ENCODE measurements around the gene FGD5.

The FGD5 gene

GRCh38 chr3:14849638-14850230 lies 31.0 kb downstream of the FGD5 start:
- no peak for DNase-seq (ENCODE audit: low read depth)

- no peak for DNase-seq (ENCODE audit: low read depth)
Observed at GRCh38 chr3:14852058-14852594, 33.4 kb downstream of the FGD5 start.

DNA sequence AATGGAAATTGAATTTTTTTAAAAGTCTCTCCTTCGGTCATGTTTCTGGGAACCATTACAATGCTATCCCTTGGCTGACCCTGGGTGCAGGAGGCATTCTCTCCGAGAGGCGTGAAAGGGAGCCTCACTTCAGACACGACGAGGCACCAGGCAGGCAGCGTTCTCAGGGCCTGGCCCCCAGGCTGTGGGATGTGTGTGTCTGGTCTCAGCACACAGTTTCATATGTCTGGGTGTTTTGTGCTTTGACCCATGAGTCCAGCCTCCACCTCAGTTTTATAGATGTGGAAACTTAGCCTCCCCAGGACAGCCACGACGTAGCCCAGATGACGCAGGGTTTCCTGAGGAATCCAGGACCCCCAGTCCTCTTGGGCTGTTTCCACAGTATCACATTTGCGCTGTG lies 34.0 kb downstream of the FGD5 start:
- no peak for DNase-seq (ENCODE audit: low read depth)

- DNase-seq (ENCODE audit: low read depth), result no peak
Observed at GRCh38 chr3:14853271-14853951, 34.6 kb downstream of the FGD5 start.

GRCh38 chr3:14857506-14857905 lies 38.7 kb downstream of the FGD5 start:
- no peak for DNase-seq (ENCODE audit: low read depth)

DNA sequence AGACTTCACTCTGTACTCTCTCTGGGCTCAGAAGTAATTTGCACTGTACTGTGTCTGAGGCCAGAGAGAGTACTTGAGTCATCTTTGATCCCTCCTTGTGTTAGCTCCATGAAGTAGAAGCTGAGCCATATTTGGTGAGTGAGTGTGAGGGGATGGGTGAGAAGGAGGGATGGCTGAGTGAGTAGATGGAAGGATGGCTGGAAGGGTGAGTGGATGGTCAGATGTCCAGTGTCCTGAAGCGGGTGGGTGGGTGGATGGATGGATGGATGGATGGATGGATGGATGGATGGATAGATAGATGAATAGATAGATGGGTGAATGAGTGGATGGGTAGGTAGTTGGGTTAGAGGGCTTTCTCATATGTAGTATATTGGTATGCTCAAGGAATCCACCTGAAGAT lies 39.3 kb downstream of the FGD5 start:
- DNase-seq (ENCODE audit: low read depth), result no peak

DNA sequence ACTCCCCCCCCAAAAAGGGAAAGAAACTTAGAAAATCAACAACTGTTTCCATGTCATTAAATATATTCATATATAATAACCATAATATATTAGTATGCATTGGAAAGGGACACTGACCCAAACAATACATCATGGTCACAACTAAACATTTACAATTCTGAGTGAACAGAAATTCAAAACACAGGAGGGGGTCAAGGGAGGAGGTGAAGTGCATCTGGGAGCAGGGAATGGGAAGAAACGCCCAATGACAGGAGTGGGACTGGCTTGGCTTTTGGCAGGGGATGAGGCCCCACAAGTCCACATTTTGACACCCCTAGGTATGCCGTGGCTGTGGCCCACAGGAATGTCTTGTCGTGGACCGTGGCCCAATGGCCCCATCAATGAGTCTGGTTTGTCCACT lies 41.1 kb downstream of the FGD5 start:
- DNase-seq (ENCODE audit: low read depth), result no peak

DNA sequence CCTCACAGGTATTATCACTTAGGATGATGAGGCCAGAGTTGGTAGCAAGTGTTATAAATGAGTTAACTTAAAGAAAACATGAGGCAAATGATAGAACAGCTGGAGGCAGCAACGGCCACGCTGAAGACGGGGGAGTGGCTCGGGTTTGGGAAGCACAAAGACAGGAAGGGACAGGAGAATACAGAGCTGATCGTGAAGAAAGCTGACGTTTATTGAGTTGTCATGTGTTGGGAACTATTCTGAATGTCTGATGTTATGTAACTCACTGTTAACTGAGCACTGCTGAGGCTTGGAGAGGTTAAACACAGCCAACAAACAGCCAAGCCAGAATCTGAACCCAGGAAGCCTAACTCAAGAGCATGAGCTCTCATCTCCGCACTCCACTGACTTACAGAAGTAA lies 42.3 kb downstream of the FGD5 start:
- DNase-seq (ENCODE audit: low read depth), result no peak

- no peak for DNase-seq (ENCODE audit: low read depth)
Observed at GRCh38 chr3:14861446-14862302, 42.9 kb downstream of the FGD5 start.

DNA sequence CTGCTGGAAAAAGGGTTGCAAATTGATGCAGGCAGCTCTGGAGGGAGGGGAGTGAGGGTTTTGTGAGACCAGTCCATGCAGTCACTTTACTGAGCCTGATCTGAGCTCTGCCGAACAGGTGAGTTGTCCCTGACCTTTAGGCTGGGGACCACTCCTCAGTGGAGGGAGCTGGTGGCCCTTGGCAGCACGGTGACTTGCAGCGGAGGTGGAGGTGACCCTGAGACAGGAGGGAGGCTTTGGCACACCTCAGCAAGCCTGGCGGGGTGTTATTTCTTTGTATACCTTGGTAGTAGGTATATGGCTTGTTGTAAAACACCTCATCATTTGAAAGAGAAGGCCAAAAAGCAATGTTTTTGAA lies 43.5 kb downstream of the FGD5 start:
- DNase-seq (ENCODE audit: low read depth), result no peak

GRCh38 chr3:14862661-14863230 lies 44.0 kb downstream of the FGD5 start:
- DNase-seq (ENCODE audit: low read depth), result no peak

GRCh38 chr3:14863333-14864100 lies 44.8 kb downstream of the FGD5 start:
- no peak for DNase-seq (ENCODE audit: low read depth)

- no peak for DNase-seq (ENCODE audit: low read depth)
Observed at GRCh38 chr3:14864131-14864530, 45.4 kb downstream of the FGD5 start.

DNA sequence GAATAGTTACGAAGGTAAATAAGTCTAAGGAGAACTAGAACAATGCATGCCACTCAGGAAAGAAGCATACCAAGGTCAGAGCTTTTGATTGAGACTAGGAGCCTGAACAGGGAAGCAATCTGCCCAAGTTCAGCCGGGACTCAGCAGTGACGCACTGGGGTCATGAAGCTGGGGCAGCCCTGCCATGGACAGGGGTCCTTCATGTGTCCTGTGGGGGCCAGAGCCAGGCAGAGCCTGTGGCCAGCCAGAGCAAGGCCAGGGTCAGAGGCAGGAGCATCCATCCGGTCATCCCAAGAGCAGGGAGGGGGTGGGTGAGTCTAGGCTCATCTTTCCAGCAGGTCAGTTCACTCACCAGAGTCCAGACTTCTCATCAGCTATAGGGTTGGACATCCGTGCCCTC lies 47.9 kb downstream of the FGD5 start:
- no peak for DNase-seq (ENCODE audit: low read depth)

DNA sequence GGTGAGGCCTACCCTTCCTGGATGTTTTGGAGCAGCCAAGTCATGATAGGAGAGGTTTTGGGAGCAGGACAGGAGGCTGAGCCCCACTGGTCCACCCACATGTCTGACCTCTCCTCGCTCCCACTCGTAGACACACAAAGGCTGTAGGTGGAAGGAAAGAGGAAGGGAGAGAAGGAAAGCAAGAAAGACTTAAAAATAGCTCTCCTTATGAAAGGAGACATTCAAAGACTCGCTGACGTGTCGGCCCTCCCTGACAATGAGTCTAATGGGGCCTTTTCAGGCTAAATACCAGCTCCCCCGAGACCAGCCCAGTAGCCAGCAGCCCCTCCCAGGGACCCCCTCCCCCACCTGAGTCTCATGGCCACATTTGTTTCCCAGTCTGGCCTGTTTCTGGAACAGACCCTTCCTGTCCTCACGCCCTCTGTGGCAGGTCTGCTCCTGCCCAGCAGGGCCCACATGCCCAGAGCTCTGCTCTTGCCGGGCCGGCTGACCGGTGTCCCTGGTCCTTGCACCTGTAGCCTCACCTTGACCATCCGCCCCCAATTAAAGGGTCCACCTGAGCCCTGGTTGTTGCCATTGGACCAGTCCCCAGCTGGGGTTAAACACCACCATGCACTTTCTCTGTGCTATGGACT lies 49.3 kb downstream of the FGD5 start:
- DNase-seq (ENCODE audit: low read depth), result no peak

- no peak for DNase-seq (ENCODE audit: low read depth)
Observed at GRCh38 chr3:14869917-14870782, 51.4 kb downstream of the FGD5 start.

DNA sequence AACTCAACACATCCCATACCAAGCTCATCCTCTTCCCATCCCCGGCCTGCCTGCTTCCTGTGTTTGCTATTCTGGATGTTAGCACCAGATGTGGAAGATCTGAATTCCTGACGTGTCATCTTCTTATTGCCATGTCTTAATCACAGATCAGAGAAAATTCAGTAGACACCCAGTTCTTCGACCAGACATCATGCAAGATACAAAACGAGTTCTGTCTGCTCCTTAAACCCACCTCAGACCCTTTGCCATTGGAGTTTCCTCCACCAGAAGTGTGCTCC lies 52.0 kb downstream of the FGD5 start:
- no peak for DNase-seq (ENCODE audit: low read depth)

DNA sequence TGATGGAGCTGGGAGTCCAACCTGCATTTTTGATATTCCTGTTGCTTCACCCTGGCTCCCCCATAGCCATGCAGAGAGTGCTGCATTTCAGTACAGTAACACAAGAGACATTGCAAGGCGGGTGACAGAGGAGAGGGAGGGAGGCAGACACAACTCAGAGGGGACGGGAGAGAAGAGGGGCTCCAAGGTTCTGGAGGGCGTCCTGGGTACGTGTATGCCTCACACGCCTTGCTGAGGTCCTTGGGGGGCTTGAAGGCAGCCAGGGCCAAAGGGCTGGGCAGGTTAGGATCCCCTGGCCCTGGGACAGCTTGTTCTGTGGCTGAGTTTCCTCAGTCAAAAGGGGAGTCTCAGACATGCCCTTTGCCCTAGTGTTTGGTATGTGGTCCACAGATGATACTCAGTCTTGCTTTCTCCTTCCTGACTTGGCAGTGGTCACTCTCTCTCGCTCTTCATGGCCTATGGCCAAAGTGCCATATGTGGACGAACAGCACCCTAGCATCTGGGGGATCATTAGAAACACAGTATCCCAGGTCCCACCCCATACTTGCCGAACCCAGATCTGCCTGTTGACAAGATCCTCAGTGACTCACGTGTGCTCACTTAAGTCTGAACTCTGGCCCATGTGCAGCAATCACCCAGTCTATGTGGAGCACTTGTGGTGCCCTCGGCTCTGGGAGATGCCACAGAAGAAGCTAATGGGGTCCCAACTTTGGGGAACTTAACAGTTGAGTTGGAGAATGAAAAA lies 52.9 kb downstream of the FGD5 start:
- DNase-seq (ENCODE audit: low read depth), result no peak

GRCh38 chr3:14872706-14873105 lies 53.9 kb downstream of the FGD5 start:
- DNase-seq (ENCODE audit: low read depth), result no peak

DNA sequence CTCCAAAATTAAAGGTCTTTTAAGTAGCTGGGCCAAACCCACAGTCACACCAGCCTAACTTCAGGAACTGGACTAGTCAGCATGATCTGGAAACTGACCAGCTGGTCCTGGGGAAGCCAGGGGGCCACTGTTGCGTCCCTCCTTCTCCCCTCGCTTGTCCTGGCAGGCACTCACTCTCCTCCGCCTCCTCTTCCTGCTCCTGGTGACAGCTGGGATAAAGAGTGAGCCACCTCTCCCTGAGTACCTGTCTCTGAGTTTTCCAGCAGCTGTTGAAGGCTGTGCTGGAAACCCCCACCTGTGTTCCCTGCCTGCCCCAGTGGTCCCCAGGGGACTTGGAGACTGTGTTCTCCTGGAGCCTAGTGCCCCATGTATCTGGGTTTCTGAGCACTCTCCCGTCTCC lies 56.0 kb downstream of the FGD5 start:
- no peak for DNase-seq (ENCODE audit: low read depth)
